Measurements from ENCODE around the gene MRPL34. TPM values are rescaled to one million over a fixed set of nuclear protein-coding genes. Genes with fewer than 3 reads are reported as not detected.

Gene MRPL34
- total and polyA plus RNA-seq, 9 of the 15 experiments (the other 6 are each of a cell fraction or from before 2014, with no cell fraction given), result 11.5 to 256 (median 72.5) TPM

GRCh38 chr19:17319473-17320238 lies 14.0 kb downstream of the MRPL34 start:
- CTCF ChIA-PET (ENCODE audit: low intra/inter-chr PET ratio), result no interaction called here
- no peak overlapping the region for H3K9ac ChIP-seq (ENCODE audit: insufficient read depth in 1 of 2, low read depth in 2 of 2, low read length in 2 of 2)
- no peak for ATAC-seq
- no peak overlapping the region for H3K27ac ChIP-seq (ENCODE audit: extremely low read depth, low read depth, low read length)
- no peak for FAIRE-seq
- H3K4me1 ChIP-seq (replicated peaks in 1 of 2; ENCODE audit: control insufficient read depth in 2 of 2, insufficient read depth in 2 of 2, low read length in 2 of 2), result peaks cover 5 to 33% of the 10 kb centered on the region in 2 experiments; a peak in 4 of 5 replicates
- H3K27me3 ChIP-seq (ENCODE audit: control insufficient read depth in 2 of 2, insufficient read depth in 2 of 2, low read length in 2 of 2), result no peaks in the 10 kb centered on the region
- H3K9me3 ChIP-seq (replicated peaks; ENCODE audit: control insufficient read depth, insufficient read depth, low read depth, low read length), result no peaks in the 10 kb centered on the region
- no peak overlapping the region for H3K4me2 ChIP-seq (ENCODE audit: insufficient read depth, low read length)
- POLR2A ChIA-PET, result no interaction called here
- no peak for DNase-seq (ENCODE audit: extremely low read depth in 1 of 4, low spot score in 3 of 4)
- H4K20me1 ChIP-seq (replicated peaks; ENCODE audit: control insufficient read depth, insufficient read depth, low read length), result no peaks in the 10 kb centered on the region
- H3K9me1 ChIP-seq (ENCODE audit: control insufficient read depth, insufficient read depth, low read length), result no peaks in the 10 kb centered on the region
- WGBS (ENCODE audit: insufficient coverage, low coverage, missing lambda C conversion rate), result 94% methylated on average over 22 of the region's 40 CpGs
- TF ChIP-seq, protein P1, sequence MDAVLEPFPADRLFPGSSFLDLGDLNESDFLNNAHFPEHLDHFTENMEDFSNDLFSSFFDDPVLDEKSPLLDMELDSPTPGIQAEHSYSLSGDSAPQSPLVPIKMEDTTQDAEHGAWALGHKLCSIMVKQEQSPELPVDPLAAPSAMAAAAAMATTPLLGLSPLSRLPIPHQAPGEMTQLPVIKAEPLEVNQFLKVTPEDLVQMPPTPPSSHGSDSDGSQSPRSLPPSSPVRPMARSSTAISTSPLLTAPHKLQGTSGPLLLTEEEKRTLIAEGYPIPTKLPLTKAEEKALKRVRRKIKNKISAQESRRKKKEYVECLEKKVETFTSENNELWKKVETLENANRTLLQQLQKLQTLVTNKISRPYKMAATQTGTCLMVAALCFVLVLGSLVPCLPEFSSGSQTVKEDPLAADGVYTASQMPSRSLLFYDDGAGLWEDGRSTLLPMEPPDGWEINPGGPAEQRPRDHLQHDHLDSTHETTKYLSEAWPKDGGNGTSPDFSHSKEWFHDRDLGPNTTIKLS (IDR thresholded peaks at IDR 0.05; ENCODE audit: borderline replicate concordance, low read depth), result no peak
- TF ChIP-seq NR2C1 (IDR thresholded peaks at IDR 0.05), result no peak
- no peak for TF ChIP-seq NR2C1 (tag; IDR thresholded peaks at IDR 0.05)
- TF ChIP-seq, protein P2, sequence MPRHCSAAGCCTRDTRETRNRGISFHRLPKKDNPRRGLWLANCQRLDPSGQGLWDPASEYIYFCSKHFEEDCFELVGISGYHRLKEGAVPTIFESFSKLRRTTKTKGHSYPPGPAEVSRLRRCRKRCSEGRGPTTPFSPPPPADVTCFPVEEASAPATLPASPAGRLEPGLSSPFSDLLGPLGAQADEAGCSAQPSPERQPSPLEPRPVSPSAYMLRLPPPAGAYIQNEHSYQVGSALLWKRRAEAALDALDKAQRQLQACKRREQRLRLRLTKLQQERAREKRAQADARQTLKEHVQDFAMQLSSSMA (CRISPR knock-in tag; IDR thresholded peaks at IDR 0.05), result no peak
- no peak for TF ChIP-seq ZNF57 (CRISPR knock-in tag; IDR thresholded peaks at IDR 0.05)
- TF ChIP-seq, protein P3, sequence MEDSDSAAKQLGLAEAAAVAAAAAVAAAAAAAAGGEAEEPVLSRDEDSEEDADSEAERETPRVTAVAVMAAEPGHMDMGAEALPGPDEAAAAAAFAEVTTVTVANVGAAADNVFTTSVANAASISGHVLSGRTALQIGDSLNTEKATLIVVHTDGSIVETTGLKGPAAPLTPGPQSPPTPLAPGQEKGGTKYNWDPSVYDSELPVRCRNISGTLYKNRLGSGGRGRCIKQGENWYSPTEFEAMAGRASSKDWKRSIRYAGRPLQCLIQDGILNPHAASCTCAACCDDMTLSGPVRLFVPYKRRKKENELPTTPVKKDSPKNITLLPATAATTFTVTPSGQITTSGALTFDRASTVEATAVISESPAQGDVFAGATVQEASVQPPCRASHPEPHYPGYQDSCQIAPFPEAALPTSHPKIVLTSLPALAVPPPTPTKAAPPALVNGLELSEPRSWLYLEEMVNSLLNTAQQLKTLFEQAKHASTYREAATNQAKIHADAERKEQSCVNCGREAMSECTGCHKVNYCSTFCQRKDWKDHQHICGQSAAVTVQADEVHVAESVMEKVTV (CRISPR knock-in tag; IDR thresholded peaks at IDR 0.05), result no peak
- no peak for TF ChIP-seq ATF6 (CRISPR knock-in tag; IDR thresholded peaks at IDR 0.05)
- no peak for TF ChIP-seq TAF7 (tag; IDR thresholded peaks at IDR 0.05)
- TF ChIP-seq ZFP91 (CRISPR knock-in tag; IDR thresholded peaks at IDR 0.05), result no peak
- no peak for TF ChIP-seq KDM5B (IDR thresholded peaks at IDR 0.05; ENCODE audit: insufficient replicate concordance, low read depth, low read length)
- no peak for TF ChIP-seq SETDB1 (IDR thresholded peaks at IDR 0.05; ENCODE audit: low read length)
- no peak for TF ChIP-seq GTF2A2 (tag; IDR thresholded peaks at IDR 0.05)
- no peak for TF ChIP-seq ZNF146 (CRISPR knock-in tag; IDR thresholded peaks at IDR 0.05; ENCODE audit: unreplicated experiment)
- TF ChIP-seq MTA2 (IDR thresholded peaks at IDR 0.05; ENCODE audit: low read depth), result no peak
- no peak for TF ChIP-seq KDM2B (CRISPR knock-in tag; IDR thresholded peaks at IDR 0.05)
- no peaks in the 10 kb centered on the region; the same call in 2 of the 3 replicates for H3K79me2 ChIP-seq (ENCODE audit: control insufficient read depth, insufficient read depth, low read length)
- no peak overlapping the region for H3K4me3 ChIP-seq
- no peak overlapping the region for H2AFZ ChIP-seq (ENCODE audit: low read depth, low read length)
- intact Hi-C loops (cut with micrococcal nuclease) (no loop called here), in situ Hi-C loops (cut with MboI) (no loop called here)
- H3K36me3 ChIP-seq (ENCODE audit: control insufficient read depth, insufficient read depth, low read length), result peaks cover 56% of the 10 kb centered on the region
- BruUV-seq (replicated peaks), result TSS peak; percentile 55

Measured in K562 (cell line).